Lung (tissue), 12 donors: ENCODE results near the gene IQSEC1. TPM values are rescaled to one million over a fixed set of nuclear protein-coding genes. Genes with fewer than 3 reads are reported as not detected.

Experiments
- ATAC-seq: fragments of 200-7000 bp; cut with Tn5 transposase; one replicate; pipeline ENCODE4 v1.9.1; 2020; ENCODE audit warnings: moderate number of reproducible peaks; ENCODE audit not compliant: insufficient read depth, low FRiP score
- DNase-seq, 3 donors: peaks; one replicate each; pipeline ENCODE4 v3.0.0-alpha.2; 2013 to 2017
- H3K27ac ChIP-seq, 2 donors: one replicate each; pipeline ENCODE4 v1.5.1; 2013; ENCODE audit warnings: mild to moderate bottlenecking in 2 of 2, moderate library complexity in 2 of 2, control low read depth in 1 of 2, inconsistent platforms in 1 of 2, low read depth in 1 of 2, low read length in 1 of 2
- H3K27me3 ChIP-seq, 3 donors: one replicate each; pipeline ENCODE4 v1.5.1; 2013; ENCODE audit warnings: low read length in 2 of 3; ENCODE audit not compliant: control insufficient read depth in 3 of 3, insufficient read depth in 3 of 3
- H3K36me3 ChIP-seq, 4 donors: one replicate each; pipeline ENCODE4 v1.5.1; 2013; ENCODE audit warnings: low read length in 4 of 4, mild to moderate bottlenecking in 1 of 4, moderate library complexity in 1 of 4; ENCODE audit not compliant: control insufficient read depth in 4 of 4, insufficient read depth in 4 of 4
- H3K4me1 ChIP-seq, 5 donors: one replicate each; pipeline ENCODE4 v1.5.1; 2013; ENCODE audit warnings: low read length in 5 of 5, mild to moderate bottlenecking in 2 of 5, moderate library complexity in 1 of 5; ENCODE audit not compliant: control insufficient read depth in 5 of 5, insufficient read depth in 5 of 5
- H3K4me3 ChIP-seq: one replicate; pipeline ENCODE4 v1.5.1; 2013; ENCODE audit warnings: mild to moderate bottlenecking, control low read depth, moderate library complexity
- H3K9ac ChIP-seq, 2 donors: one replicate each; pipeline ENCODE4 v1.5.1; 2013; ENCODE audit warnings: low read length in 2 of 2, control low read depth in 1 of 2; ENCODE audit not compliant: insufficient read depth in 1 of 2
- H3K9me3 ChIP-seq, 4 donors: one replicate each; pipeline ENCODE4 v1.5.1; 2013; ENCODE audit warnings: low read length in 3 of 4, mild to moderate bottlenecking in 1 of 4, moderate library complexity in 1 of 4; ENCODE audit not compliant: control insufficient read depth in 4 of 4, insufficient read depth in 3 of 4
- CTCF ChIP-seq: IDR thresholded peaks from 2 replicates; pipeline ENCODE4 v1.5.1; 2012; ENCODE audit warnings: mild to moderate bottlenecking; ENCODE audit errors: control extremely low read depth, extremely low read depth
- WGBS, 2 donors: extraction: QIAGEN DNeasy Blood & Tissue Kit; methylation state at CpG; one replicate each; pipeline ENCODE4 v1.1.7; 2013; 5-methylcytosine and 5-hydroxymethylcytosine counted together
- polyA plus RNA-seq, 2 donors: library from polyadenylated mRNA; stranded (reverse); fragments of 200-250 nt; gene quantifications; one replicate each; pipeline ENCODE4 v1.2.1, GENCODE V29; 2013
- total RNA-seq, 2 donors: library from RNA; depleted of rRNA in 1 of 2; stranded (reverse); fragments of >200 nt in 1 of 2; gene quantifications; one replicate each; pipeline ENCODE4 v1.2.1, GENCODE V29; 2014 to 2021
- donor health status: control.
- donor health status: control.
- donor health status: Bipolar disorder and iron deficiency.
- donor health status: healthy.
- donor health status: DM: yes; HTN: yes; CAD: no.

IQSEC1 gene
- total and polyA plus RNA-seq, 4 donors: 13.9 to 69.1 (median 31.1) TPM

GRCh38 chr3:13093687-13094086 is 20.5 kb upstream of the IQSEC1 start:
- 70 to 73% methylated on average over 10 of the region's 10 CpGs for WGBS, 2 donors
- DNase-seq: no peak

GRCh38 chr3:13092621-13093617 is 19.7 kb upstream of the IQSEC1 start:
- DNase-seq (no peak), ATAC-seq (no peak)
- no peak overlapping the region for H3K27ac ChIP-seq
- no peak for TF ChIP-seq CTCF
- H3K4me3 ChIP-seq: no peak overlapping the region
- H3K9ac ChIP-seq: no peak overlapping the region
- peaks cover 0 to 3% (median 0%) of the 10 kb centered on the region in 4 donors for H3K9me3 ChIP-seq
- no peaks in the 10 kb centered on the region for H3K36me3 ChIP-seq
- peaks cover 0 to 5% (median 0%) of the 10 kb centered on the region in 3 donors for H3K27me3 ChIP-seq
- no peaks in the 10 kb centered on the region for H3K4me1 ChIP-seq
- WGBS, 2 donors: 72 to 78% methylated on average over 23 of the region's 23 CpGs

More at GRCh38 chr3:13093687-13094086, 20.5 kb upstream of the IQSEC1 start:
- H3K27me3 ChIP-seq: peaks cover 0 to 5% (median 0%) of the 10 kb centered on the region in 3 donors
- peaks cover 0 to 3% (median 0%) of the 10 kb centered on the region in 4 donors for H3K9me3 ChIP-seq
- no peak for TF ChIP-seq CTCF
- ATAC-seq: no peak
- H3K4me3 ChIP-seq: no peak overlapping the region
- H3K27ac ChIP-seq: no peak overlapping the region
- H3K36me3 ChIP-seq: no peaks in the 10 kb centered on the region
- H3K4me1 ChIP-seq: no peaks in the 10 kb centered on the region
- no peak overlapping the region for H3K9ac ChIP-seq

DNA sequence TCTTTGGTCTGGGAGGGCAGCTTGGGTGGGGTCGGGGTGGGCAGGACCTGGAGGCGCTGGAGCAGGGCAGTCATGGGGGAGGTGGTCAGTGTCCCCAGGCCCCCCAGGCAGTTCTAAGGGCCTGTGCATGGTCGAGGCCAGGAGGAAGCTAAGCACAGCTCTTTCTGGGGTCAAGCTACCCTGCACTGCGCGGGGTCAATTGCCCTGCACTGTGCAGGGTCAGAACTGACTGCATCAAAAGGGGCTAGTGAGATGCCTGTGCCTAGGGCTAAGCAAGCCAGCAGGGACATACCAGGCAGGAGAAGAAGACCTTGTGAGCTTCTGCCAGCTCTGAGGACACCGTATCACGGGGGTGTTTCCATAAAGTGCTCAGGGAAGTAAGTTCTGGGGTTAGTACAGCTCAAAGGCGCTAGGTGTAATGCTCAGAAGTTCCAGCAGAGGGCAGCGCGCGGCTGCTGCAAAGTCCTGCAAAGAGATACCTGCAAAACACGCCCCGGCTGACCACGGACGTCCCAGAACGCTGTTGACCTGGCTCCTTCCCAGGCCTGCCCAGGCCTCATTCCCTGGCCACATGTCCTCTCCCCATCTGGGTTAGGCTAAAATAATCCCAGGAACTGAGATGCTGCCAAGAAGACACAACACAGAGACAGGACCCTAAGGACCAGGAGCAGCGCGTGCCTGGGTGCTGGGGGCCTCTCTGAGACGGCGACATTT is 18.8 kb upstream of the IQSEC1 start:
- H3K27ac ChIP-seq: no peak overlapping the region
- H3K9me3 ChIP-seq: peaks cover 0 to 3% (median 0%) of the 10 kb centered on the region in 4 donors
- peaks cover 0 to 5% (median 0%) of the 10 kb centered on the region in 3 donors for H3K27me3 ChIP-seq
- 35% methylated on average over 20 of the region's 20 CpGs for WGBS, 2 donors
- peak; percentile 94 for TF ChIP-seq CTCF
- peak; percentile 49 for ATAC-seq
- no peaks in the 10 kb centered on the region for H3K4me1 ChIP-seq
- peak; percentile 69 to 76 (median 76) for DNase-seq
- H3K36me3 ChIP-seq: no peaks in the 10 kb centered on the region
- no peak overlapping the region for H3K4me3 ChIP-seq
- no peak overlapping the region for H3K9ac ChIP-seq
